ENCODE results near the gene POLR2E. TPM values are rescaled to one million over a fixed set of nuclear protein-coding genes. Genes with fewer than 3 reads are reported as not detected.

Gene POLR2E
- polyA plus RNA-seq, 1 of the 3 experiments (the other 2 are of a cell fraction), result 283 TPM

DNA sequence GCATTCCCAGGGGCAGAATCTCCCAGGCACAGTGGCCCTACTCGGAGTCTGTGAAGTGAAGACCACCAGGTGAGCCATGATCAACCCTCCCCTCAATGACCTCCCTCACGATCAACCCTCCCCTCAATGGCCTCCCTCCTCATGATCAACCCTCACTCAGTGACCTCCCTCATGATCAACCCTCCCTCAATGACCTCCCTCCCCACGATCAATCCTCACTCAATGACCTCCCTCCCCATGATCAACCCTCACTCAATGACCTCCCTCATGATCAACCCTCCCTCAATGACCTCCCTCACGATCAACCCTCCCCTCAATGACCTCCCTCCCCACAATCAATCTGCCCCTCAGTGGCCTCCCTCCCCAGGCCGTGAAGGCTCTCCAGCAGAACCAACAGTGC, 46.8 kb upstream of the POLR2E start:
- Histone ChIP-seq H2AFZ (ENCODE audit: low read depth) (no peak overlapping the region), H3K36me3 (replicated peaks in 1 of 2; ENCODE audit: control insufficient read depth in 1 of 2, insufficient read depth in 2 of 2, low read length in 1 of 2) (peaks cover 4 to 8% of the 10 kb centered on the region in 2 experiments), H3K4me1 (ENCODE audit: control insufficient read depth in 1 of 2, insufficient read depth in 2 of 2, low read depth in 1 of 2, low read length in 1 of 2) (no peaks in the 10 kb centered on the region), H3K9me2 (no peaks in the 10 kb centered on the region), H3K27ac (ENCODE audit: low read depth in 2 of 2, low read length in 1 of 2) (no peak overlapping the region), H3K4me3 (ENCODE audit: low read depth in 2 of 2, low read length in 1 of 2) (no peak overlapping the region), H3K4me2 (no peak overlapping the region), H3K27me3 (ENCODE audit: insufficient read depth) (no peaks in the 10 kb centered on the region), H3K79me2 (ENCODE audit: insufficient read depth) (no peaks in the 10 kb centered on the region; the same call in 1 of the 2 replicates), H3K9me3 (no peaks in the 10 kb centered on the region), H3K9ac (no peak overlapping the region), H4K20me1 (ENCODE audit: insufficient read depth) (no peaks in the 10 kb centered on the region), H3F3A (replicated peaks; ENCODE audit: insufficient read depth) (peaks cover 6% of the 10 kb centered on the region)
- ChIA-PET POLR2A (no interaction called here), CTCF (no interaction called here)
- TF ChIP-seq FOXJ3 (CRISPR knock-in tag; IDR thresholded peaks at IDR 0.05) (no peak), CHD2 (IDR thresholded peaks at IDR 0.05; ENCODE audit: low read length, partially characterized antibody) (no peak), YY1 (IDR thresholded peaks at IDR 0.05; ENCODE audit: low read depth) (no peak), MXI1 (IDR thresholded peaks at IDR 0.05; ENCODE audit: low read depth, low read length) (no peak), NRF1 (IDR thresholded peaks at IDR 0.05; ENCODE audit: low read depth, low read length) (no peak), TCF12 (IDR thresholded peaks at IDR 0.05) (no peak)
- no peak for DNase-seq
- 76% methylated on average over 5 of the region's 5 CpGs for WGBS (ENCODE audit: low lambda C conversion rate)

DNA sequence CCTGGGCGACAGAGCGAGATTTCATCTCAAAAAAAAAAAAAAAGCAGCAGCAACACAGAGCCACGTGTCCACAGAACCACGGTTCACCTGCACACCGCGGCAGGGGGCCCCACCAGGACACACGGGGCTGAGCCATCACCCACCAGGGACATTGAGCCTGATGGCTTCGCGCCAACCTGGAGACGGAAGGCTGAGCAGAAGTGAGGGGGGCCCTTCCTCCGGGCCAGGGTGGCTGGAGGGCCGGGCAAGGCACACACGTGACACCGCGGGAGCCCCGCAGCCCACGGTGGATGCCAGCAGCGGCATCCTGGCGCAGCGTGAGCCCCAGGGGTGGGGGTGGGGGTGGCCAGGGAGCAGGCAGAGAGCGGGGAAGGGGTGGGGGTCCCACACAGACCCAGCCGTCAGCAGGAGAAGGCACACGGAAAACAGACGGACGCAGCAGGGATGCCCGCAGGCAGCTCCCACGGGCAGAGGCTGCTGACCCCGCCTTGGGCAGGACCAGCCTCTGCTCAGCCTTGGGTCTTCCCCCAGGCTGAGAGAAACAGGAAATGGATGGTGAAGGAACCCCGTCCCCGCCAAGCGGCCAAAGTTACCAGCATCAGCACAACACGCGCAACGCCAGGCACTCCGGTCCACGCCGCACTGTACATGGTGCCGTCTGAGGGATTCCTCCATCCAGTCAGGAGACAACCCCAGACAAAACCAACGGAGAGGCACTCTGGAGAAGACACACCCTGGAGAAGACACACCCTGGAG, 45.3 kb upstream of the POLR2E start:
- POLR2A ChIA-PET, result no interaction called here
- H2AFZ ChIP-seq (ENCODE audit: low read depth), result no peak overlapping the region
- no peaks in the 10 kb centered on the region for H3K27me3 ChIP-seq (ENCODE audit: insufficient read depth)
- H3K9me3 ChIP-seq, result no peaks in the 10 kb centered on the region
- no peak overlapping the region for H3K4me3 ChIP-seq (ENCODE audit: low read depth in 2 of 2, low read length in 1 of 2)
- no peaks in the 10 kb centered on the region for H3K9me2 ChIP-seq
- no peaks in the 10 kb centered on the region for H4K20me1 ChIP-seq (ENCODE audit: insufficient read depth)
- H3K27ac ChIP-seq (ENCODE audit: low read depth in 2 of 2, low read length in 1 of 2), result no peak overlapping the region
- H3K79me2 ChIP-seq (ENCODE audit: insufficient read depth), result no peaks in the 10 kb centered on the region; the same call in 1 of the 2 replicates
- no peak for DNase-seq
- no peaks in the 10 kb centered on the region for H3K4me1 ChIP-seq (ENCODE audit: control insufficient read depth in 1 of 2, insufficient read depth in 2 of 2, low read depth in 1 of 2, low read length in 1 of 2)
- H3K36me3 ChIP-seq (replicated peaks in 1 of 2; ENCODE audit: control insufficient read depth in 1 of 2, insufficient read depth in 2 of 2, low read length in 1 of 2), result peaks cover 4 to 9% of the 10 kb centered on the region in 2 experiments
- CTCF ChIA-PET, result no interaction called here
- H3K9ac ChIP-seq, result no peak overlapping the region
- H3F3A ChIP-seq (replicated peaks; ENCODE audit: insufficient read depth), result peaks cover 6% of the 10 kb centered on the region
- H3K4me2 ChIP-seq, result no peak overlapping the region
- 94% methylated on average over 35 of the region's 39 CpGs for WGBS (ENCODE audit: low lambda C conversion rate)
- TF ChIP-seq RFX5 (IDR thresholded peaks at IDR 0.05; ENCODE audit: low read length) (no peak), TAF1 (IDR thresholded peaks at IDR 0.05; ENCODE audit: borderline replicate concordance, low read depth, low read length) (no peak), NFIC (IDR thresholded peaks at IDR 0.05; ENCODE audit: borderline replicate concordance) (no peak), TCF12 (IDR thresholded peaks at IDR 0.05) (no peak), MEF2A (IDR thresholded peaks at IDR 0.05; ENCODE audit: borderline replicate concordance, low read depth) (no peak), MXI1 (IDR thresholded peaks at IDR 0.05; ENCODE audit: low read depth, low read length) (no peak), CHD2 (IDR thresholded peaks at IDR 0.05; ENCODE audit: low read length, partially characterized antibody) (no peak), RXRA (IDR thresholded peaks at IDR 0.05; ENCODE audit: borderline replicate concordance, low read depth) (no peak)
- TF ChIP-seq, protein P1, sequence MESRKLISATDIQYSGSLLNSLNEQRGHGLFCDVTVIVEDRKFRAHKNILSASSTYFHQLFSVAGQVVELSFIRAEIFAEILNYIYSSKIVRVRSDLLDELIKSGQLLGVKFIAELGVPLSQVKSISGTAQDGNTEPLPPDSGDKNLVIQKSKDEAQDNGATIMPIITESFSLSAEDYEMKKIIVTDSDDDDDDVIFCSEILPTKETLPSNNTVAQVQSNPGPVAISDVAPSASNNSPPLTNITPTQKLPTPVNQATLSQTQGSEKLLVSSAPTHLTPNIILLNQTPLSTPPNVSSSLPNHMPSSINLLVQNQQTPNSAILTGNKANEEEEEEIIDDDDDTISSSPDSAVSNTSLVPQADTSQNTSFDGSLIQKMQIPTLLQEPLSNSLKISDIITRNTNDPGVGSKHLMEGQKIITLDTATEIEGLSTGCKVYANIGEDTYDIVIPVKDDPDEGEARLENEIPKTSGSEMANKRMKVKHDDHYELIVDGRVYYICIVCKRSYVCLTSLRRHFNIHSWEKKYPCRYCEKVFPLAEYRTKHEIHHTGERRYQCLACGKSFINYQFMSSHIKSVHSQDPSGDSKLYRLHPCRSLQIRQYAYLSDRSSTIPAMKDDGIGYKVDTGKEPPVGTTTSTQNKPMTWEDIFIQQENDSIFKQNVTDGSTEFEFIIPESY (IDR thresholded peaks at IDR 0.05; ENCODE audit: borderline replicate concordance, low read depth), result no peak
- TF ChIP-seq, protein P2, sequence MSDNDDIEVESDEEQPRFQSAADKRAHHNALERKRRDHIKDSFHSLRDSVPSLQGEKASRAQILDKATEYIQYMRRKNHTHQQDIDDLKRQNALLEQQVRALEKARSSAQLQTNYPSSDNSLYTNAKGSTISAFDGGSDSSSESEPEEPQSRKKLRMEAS (IDR thresholded peaks at IDR 0.05; ENCODE audit: low read depth), result no peak
- TF ChIP-seq, protein P3, sequence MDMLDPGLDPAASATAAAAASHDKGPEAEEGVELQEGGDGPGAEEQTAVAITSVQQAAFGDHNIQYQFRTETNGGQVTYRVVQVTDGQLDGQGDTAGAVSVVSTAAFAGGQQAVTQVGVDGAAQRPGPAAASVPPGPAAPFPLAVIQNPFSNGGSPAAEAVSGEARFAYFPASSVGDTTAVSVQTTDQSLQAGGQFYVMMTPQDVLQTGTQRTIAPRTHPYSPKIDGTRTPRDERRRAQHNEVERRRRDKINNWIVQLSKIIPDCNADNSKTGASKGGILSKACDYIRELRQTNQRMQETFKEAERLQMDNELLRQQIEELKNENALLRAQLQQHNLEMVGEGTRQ (IDR thresholded peaks at IDR 0.05; ENCODE audit: borderline replicate concordance, low read depth, low read length), result no peak
- TF ChIP-seq, protein P4, sequence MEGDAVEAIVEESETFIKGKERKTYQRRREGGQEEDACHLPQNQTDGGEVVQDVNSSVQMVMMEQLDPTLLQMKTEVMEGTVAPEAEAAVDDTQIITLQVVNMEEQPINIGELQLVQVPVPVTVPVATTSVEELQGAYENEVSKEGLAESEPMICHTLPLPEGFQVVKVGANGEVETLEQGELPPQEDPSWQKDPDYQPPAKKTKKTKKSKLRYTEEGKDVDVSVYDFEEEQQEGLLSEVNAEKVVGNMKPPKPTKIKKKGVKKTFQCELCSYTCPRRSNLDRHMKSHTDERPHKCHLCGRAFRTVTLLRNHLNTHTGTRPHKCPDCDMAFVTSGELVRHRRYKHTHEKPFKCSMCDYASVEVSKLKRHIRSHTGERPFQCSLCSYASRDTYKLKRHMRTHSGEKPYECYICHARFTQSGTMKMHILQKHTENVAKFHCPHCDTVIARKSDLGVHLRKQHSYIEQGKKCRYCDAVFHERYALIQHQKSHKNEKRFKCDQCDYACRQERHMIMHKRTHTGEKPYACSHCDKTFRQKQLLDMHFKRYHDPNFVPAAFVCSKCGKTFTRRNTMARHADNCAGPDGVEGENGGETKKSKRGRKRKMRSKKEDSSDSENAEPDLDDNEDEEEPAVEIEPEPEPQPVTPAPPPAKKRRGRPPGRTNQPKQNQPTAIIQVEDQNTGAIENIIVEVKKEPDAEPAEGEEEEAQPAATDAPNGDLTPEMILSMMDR (IDR thresholded peaks at IDR 0.05), result no peak
- TF ChIP-seq, protein P5, sequence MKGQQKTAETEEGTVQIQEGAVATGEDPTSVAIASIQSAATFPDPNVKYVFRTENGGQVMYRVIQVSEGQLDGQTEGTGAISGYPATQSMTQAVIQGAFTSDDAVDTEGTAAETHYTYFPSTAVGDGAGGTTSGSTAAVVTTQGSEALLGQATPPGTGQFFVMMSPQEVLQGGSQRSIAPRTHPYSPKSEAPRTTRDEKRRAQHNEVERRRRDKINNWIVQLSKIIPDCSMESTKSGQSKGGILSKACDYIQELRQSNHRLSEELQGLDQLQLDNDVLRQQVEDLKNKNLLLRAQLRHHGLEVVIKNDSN (IDR thresholded peaks at IDR 0.05; ENCODE audit: borderline replicate concordance, low read depth), result no peak
- TF ChIP-seq, protein P6, sequence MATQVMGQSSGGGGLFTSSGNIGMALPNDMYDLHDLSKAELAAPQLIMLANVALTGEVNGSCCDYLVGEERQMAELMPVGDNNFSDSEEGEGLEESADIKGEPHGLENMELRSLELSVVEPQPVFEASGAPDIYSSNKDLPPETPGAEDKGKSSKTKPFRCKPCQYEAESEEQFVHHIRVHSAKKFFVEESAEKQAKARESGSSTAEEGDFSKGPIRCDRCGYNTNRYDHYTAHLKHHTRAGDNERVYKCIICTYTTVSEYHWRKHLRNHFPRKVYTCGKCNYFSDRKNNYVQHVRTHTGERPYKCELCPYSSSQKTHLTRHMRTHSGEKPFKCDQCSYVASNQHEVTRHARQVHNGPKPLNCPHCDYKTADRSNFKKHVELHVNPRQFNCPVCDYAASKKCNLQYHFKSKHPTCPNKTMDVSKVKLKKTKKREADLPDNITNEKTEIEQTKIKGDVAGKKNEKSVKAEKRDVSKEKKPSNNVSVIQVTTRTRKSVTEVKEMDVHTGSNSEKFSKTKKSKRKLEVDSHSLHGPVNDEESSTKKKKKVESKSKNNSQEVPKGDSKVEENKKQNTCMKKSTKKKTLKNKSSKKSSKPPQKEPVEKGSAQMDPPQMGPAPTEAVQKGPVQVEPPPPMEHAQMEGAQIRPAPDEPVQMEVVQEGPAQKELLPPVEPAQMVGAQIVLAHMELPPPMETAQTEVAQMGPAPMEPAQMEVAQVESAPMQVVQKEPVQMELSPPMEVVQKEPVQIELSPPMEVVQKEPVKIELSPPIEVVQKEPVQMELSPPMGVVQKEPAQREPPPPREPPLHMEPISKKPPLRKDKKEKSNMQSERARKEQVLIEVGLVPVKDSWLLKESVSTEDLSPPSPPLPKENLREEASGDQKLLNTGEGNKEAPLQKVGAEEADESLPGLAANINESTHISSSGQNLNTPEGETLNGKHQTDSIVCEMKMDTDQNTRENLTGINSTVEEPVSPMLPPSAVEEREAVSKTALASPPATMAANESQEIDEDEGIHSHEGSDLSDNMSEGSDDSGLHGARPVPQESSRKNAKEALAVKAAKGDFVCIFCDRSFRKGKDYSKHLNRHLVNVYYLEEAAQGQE (IDR thresholded peaks at IDR 0.05; ENCODE audit: low read depth, low read length), result no peak
